Stimulated activated naive CD8-positive, alpha-beta T cell treated with anti-CD3 and anti-CD28 coated beads, Interleukin-15, amount 100 ng/mL, for 72 hours (primary cell): ENCODE measurements around the gene CACYBP.

ENCODE experiments used
- ATAC-seq: fragments of 150-1000 bp; cut with Tn5 transposase; 2 replicates; pipeline ENCODE4 v1.10.0; 2021; ENCODE audit warnings: mild to moderate bottlenecking, moderate library complexity
- DNase-seq, 2 donors: peaks; one replicate each; pipeline ENCODE4 v3.0.0; 2021 to 2022
- H3K27ac Mint-ChIP-seq, 2 donors: one replicate each; pipeline ENCODE4 v1.8.0; 2022; ENCODE audit warnings: mild to moderate bottlenecking in 2 of 2, mixed read lengths in 2 of 2, moderate library complexity in 2 of 2
- H3K27me3 Mint-ChIP-seq: one replicate; pipeline ENCODE4 v1.8.0; 2022; ENCODE audit warnings: mixed read lengths
- H3K4me1 Mint-ChIP-seq: one replicate; pipeline ENCODE4 v1.8.0; 2022; ENCODE audit warnings: mild to moderate bottlenecking, mixed read lengths
- H3K4me3 Mint-ChIP-seq, 2 donors: one replicate each; pipeline ENCODE4 v1.8.0; 2022; ENCODE audit warnings: mild to moderate bottlenecking in 2 of 2, mixed read lengths in 2 of 2, moderate library complexity in 1 of 2
- H3K9me3 Mint-ChIP-seq, 2 donors: one replicate each; pipeline ENCODE4 v1.8.0; 2022; ENCODE audit warnings: mixed read lengths in 2 of 2

CACYBP gene

DNA sequence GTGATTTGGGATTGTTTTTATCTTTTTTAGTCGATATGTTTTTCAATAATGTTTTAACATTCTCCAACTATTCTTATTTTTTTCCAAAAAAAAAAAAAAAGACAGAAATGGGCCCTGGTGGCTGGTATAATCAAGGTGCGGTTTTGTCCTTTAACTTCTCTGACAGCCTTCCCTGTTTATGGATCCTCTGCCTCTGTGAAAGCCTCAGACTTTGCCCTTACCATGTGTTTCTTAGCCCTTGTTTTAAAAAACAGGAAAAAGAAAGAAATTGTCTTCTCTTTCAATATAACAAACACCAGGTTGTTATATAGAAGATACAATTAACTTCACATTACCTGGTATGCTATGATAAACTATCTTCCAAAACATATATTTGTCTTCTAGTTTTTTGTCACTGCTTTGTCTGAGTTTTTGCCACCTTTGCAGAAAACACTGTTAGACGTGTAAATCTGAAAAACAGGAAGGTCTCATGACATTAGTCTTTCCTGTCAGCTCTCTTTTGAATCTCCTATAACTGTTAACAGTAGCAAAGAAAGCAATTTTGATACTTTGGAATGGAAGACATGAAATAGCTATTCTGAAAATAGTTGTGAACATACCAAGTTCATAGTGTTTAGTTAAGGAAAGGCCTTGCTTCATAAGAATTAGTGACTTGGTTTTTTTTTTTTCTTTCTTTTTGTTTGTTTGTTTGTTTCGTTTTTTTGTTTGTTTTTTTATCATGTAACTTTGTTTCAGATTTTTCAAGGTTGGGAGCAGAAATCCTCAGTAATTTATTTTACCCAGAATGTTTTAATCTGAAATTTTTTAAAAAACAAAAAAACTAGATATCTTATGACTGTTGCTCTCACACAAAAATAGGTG lies 31.7 kb upstream of the CACYBP start:
- DNase-seq (no peak), ATAC-seq (no peak)
- H3K9me3 Mint-ChIP-seq: no peaks in the 10 kb centered on the region
- peak overlapping the region; percentile 63 to 66 for H3K4me3 Mint-ChIP-seq
- peaks cover 81% of the 10 kb centered on the region for H3K4me1 Mint-ChIP-seq
- H3K27ac Mint-ChIP-seq: peak overlapping the region; percentile 58 to 93
- no peaks in the 10 kb centered on the region for H3K27me3 Mint-ChIP-seq

DNA sequence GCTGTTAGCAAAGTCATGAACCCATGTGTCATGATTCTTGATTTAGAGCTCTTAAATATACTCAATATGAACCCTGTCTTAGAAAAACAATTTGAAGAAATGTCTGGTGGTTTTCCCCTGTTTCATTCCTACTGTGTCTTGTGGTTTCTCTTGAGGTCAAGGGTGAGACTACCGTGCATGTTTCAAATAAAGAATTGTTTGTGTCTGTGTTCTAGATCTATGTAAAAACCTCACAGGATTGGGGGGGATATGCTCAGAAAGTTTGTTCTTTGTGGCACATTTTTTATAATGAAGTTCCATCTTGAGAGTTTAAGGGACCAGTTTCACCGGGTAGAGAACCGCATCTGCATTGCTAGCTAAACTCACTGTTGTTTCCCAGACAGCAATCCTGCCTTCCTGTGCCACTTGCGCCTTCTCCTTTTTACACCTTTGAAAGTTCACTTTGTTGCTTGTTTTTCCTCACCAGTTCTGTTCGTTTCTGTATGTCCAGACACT lies 30.9 kb upstream of the CACYBP start:
- Mint-ChIP-seq H3K9me3 (no peaks in the 10 kb centered on the region), H3K27ac (peak overlapping the region; percentile 58 to 93), H3K4me3 (peak overlapping the region; percentile 63 to 66), H3K27me3 (no peaks in the 10 kb centered on the region), H3K4me1 (peaks cover 76% of the 10 kb centered on the region)
- ATAC-seq (peak; percentile 81), DNase-seq (peak; percentile 34 to 45)

GRCh38 chr1:174969977-174970376 lies 29.8 kb upstream of the CACYBP start:
- Mint-ChIP-seq H3K4me1 (peaks cover 70% of the 10 kb centered on the region), H3K4me3 (peak overlapping the region; percentile 37 to 63), H3K27ac (peak overlapping the region in 1 of 2 donors; percentile 42), H3K27me3 (no peaks in the 10 kb centered on the region), H3K9me3 (no peaks in the 10 kb centered on the region)
- DNase-seq (peak; percentile 36 to 63), ATAC-seq (peak; percentile 84)

DNA sequence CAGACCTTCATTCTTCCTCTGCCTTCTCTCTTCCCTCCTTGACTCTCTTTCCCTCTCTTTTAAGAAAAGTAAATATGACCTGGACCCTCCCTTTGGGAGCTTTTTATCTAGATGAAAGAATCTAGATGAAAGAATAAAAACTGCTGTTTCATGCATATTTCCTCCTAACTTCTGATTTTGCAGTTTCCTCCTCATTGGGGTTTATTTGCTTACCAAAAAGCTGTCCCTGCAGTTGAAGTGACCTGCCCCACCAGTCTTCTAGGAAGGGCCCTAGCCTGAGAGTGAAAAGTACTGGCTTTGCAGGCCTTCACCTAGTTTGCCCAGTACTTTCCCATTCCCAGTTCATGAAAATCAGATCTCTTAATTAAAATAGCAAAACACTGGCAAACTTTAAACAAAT lies 28.3 kb upstream of the CACYBP start:
- Mint-ChIP-seq H3K4me3 (peak overlapping the region; percentile 20 to 25), H3K9me3 (no peaks in the 10 kb centered on the region), H3K27me3 (no peaks in the 10 kb centered on the region), H3K4me1 (peaks cover 70% of the 10 kb centered on the region), H3K27ac (peak overlapping the region in 1 of 2 donors; percentile 31)
- no peak for DNase-seq
- no peak for ATAC-seq

DNA sequence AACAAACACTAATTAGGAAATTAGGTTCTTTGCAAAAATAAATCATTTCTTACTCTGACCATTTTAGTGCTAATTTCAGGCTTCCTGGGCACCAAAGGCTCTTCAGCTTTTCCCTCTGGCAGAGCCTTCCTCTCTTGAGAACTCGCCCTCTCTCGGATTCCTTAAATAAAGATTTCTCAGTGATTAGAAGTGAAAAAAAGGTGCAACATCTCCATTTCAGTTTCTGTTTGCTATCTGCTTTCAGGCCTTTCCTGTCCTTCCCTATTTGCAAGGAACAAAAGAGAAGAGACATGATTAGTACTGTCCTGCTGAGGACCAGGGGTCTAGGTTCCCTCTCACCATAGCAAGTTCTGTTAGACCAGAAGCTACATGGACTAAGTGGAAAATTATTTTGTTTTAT lies 27.8 kb upstream of the CACYBP start:
- Mint-ChIP-seq H3K4me1 (peaks cover 70% of the 10 kb centered on the region), H3K4me3 (peak overlapping the region in 1 of 2 donors; percentile 20), H3K27ac (no peak overlapping the region), H3K9me3 (no peaks in the 10 kb centered on the region), H3K27me3 (no peaks in the 10 kb centered on the region)
- ATAC-seq (no peak), DNase-seq (no peak)

DNA sequence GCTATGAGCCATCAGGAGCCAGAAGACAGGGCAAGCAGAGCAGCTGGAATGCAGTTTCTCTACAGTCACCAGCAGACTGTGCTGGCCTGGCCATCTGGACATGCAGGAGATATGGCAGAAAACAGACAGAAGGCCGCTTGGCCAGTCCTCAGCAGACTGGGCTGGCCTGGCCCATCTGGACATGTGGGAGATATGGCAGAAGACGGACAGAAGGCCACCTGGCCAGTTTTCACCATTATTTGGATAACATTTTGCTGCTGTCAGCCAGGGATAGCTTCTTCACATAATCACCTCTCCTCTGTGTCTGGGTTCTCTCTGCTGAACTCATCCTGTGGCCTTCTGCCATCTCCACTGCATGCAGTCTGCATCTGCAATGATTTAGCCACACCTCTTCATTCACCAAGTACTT lies 25.0 kb upstream of the CACYBP start:
- no peak overlapping the region for H3K27ac Mint-ChIP-seq

GRCh38 chr1:174975764-174976163 lies 24.0 kb upstream of the CACYBP start:
- Mint-ChIP-seq H3K27me3 (no peaks in the 10 kb centered on the region), H3K4me3 (no peak overlapping the region), H3K9me3 (no peaks in the 10 kb centered on the region), H3K4me1 (peaks cover 57% of the 10 kb centered on the region), H3K27ac (no peak overlapping the region)
- no peak for DNase-seq
- no peak for ATAC-seq

More for the DNA sequence above, 25.0 kb upstream of the CACYBP start:
- DNase-seq (no peak), ATAC-seq (no peak)
- Mint-ChIP-seq H3K27me3 (no peaks in the 10 kb centered on the region), H3K4me3 (no peak overlapping the region), H3K9me3 (no peaks in the 10 kb centered on the region), H3K4me1 (peaks cover 59% of the 10 kb centered on the region)

- peak; percentile 77 for ATAC-seq
- no peak overlapping the region for H3K27ac Mint-ChIP-seq
Measured at GRCh38 chr1:174976436-174977108, 23.2 kb upstream of the CACYBP start.

DNA sequence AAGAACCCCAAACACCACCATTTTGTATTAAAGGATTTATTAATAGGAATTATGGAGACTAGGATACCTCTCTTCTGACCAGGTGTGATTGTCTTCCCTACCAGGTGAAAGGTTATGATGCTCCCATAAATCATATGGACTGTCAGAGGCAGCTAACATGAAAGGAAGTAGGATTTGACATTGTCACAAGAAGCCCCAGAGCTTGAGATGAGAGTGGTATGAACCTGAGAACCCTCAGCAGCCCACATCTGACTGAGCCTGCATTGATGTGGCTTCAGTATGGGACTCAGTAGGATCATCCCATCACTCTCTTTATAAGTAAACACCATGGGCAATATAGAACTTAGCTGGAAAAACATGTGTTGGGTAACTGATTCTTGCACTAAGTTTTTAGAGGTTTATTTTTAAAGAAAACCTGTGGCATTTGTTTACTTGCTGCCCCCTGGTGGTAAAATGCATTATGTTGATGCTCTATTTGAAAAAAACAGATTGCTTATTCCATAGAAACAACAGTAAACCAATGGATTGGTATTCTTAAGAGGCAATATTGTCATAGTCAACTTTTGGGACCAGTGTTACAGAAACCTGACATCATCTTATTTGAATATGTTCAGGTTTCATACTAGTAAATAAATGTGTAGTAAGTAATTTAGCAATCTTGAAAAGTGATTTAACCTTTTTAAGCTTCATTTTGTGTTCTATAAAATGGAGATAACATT lies 16.6 kb upstream of the CACYBP start:
- DNase-seq (no peak), ATAC-seq (no peak)
- no peaks in the 10 kb centered on the region for H3K9me3 Mint-ChIP-seq
- H3K4me3 Mint-ChIP-seq: no peak overlapping the region
- H3K4me1 Mint-ChIP-seq: peaks cover 15% of the 10 kb centered on the region
- H3K27me3 Mint-ChIP-seq: no peaks in the 10 kb centered on the region
- H3K27ac Mint-ChIP-seq: no peak overlapping the region

More at GRCh38 chr1:174976436-174977108, 23.2 kb upstream of the CACYBP start:
- no peaks in the 10 kb centered on the region for H3K27me3 Mint-ChIP-seq
- H3K4me1 Mint-ChIP-seq: peaks cover 53% of the 10 kb centered on the region
- DNase-seq: no peak
- H3K9me3 Mint-ChIP-seq: no peaks in the 10 kb centered on the region
- H3K4me3 Mint-ChIP-seq: no peak overlapping the region

DNA sequence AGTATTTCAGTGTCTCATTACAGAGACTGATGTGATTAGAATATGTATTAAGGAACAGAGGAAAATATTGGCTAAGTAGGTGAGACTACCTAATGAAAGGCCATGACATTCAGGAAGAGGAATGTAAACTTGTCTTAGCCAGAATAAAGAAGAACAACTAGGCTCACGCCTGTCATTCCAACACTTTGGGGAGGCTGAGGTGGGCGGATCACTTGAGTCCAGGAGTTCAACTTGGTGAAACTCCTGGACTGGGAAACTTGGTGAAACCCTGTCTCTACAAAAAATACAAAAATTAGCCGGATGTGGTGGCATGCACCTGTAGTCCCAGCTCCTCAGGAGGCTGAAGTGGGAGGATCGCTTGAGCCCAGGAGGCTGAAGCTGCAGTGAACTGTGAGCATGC lies 14.8 kb upstream of the CACYBP start:
- no peak for ATAC-seq
- DNase-seq: no peak
- Mint-ChIP-seq H3K27ac (no peak overlapping the region), H3K4me3 (no peak overlapping the region), H3K27me3 (no peaks in the 10 kb centered on the region), H3K4me1 (peaks cover 29% of the 10 kb centered on the region), H3K9me3 (no peaks in the 10 kb centered on the region)

DNA sequence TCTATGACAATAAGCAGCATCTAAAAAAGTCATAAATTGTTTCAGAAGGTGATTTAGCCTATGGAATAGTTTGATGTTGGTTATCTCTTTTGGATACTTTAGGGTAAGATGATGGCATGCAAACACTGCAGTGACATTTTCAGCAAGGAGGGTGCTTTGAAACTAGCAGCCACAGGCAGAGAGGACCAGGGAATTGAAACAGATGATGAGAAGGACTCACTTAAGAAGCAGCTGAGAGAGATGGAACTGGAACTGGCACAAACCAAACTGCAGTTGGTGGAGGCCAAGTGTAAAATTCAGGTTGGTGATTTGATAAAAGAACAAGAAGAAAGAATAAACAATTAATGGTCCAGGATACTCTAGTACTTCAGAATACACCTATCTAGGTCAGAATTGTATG lies 11.2 kb upstream of the CACYBP start:
- Mint-ChIP-seq H3K4me3 (peak overlapping the region; percentile 13 to 14), H3K4me1 (peaks cover 18% of the 10 kb centered on the region), H3K27me3 (no peaks in the 10 kb centered on the region), H3K9me3 (no peaks in the 10 kb centered on the region), H3K27ac (no peak overlapping the region)
- no peak for ATAC-seq
- DNase-seq: no peak

DNA sequence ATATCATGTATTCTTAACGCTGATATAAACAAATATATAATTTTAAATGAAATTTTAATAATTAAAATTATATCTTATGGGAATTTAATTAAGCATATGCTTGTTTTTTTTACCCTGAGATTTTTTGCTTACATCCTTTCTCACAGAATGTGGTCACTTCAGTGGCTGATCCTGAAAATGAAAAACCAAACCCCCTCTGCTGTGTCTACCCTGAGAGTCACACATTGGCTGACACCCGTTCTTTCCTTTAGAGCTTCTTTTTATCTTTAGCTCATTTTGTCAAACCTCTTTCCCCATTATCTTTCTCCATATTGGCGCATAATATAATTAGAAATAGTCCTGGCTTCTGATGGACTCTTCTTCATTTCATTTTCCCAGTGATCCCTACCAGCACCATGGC lies 10.8 kb upstream of the CACYBP start:
- ATAC-seq (peak; percentile 83), DNase-seq (no peak)
- peak overlapping the region in 1 of 2 donors; percentile 67 for H3K27ac Mint-ChIP-seq
- peaks cover 18% of the 10 kb centered on the region for H3K4me1 Mint-ChIP-seq
- no peaks in the 10 kb centered on the region for H3K9me3 Mint-ChIP-seq
- no peaks in the 10 kb centered on the region for H3K27me3 Mint-ChIP-seq
- H3K4me3 Mint-ChIP-seq: peak overlapping the region; percentile 46 to 50

DNA sequence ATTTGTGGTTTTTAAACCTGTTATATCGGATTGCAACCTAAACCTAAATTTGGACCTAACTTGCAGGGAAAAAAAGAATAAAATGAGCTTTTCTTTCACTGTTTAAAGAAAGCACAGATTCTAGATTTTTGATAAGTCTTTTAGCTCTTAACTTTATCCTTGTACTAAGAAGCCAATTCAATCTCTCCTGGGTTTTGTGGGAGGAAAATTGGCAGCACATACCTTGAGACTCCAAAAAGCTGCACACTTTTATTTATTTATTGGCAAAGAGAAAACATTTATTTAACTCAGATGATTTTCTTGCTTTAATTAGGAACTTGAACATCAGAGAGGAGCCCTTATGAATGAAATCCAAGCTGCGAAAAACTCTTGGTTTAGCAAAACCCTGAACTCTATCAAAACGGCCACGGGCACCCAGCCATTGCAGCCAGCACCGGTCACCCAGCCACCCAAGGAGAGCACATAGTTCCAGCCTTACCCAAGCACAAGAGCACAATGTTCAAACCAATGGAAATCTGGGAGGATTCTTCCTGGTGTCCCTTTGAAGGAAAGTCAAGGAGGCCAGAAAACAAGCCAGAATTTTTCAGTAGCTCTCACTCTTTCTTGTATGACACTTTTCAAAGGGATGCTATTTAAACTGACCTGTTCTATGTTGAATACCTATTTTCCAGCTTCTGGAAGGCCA lies 10.1 kb upstream of the CACYBP start:
- DNase-seq: no peak
- peak overlapping the region; percentile 54 to 74 for H3K4me3 Mint-ChIP-seq
- H3K9me3 Mint-ChIP-seq: no peaks in the 10 kb centered on the region
- no peaks in the 10 kb centered on the region for H3K27me3 Mint-ChIP-seq
- H3K27ac Mint-ChIP-seq: peak overlapping the region in 1 of 2 donors; percentile 61
- peaks cover 18% of the 10 kb centered on the region for H3K4me1 Mint-ChIP-seq
- no peak for ATAC-seq

DNA sequence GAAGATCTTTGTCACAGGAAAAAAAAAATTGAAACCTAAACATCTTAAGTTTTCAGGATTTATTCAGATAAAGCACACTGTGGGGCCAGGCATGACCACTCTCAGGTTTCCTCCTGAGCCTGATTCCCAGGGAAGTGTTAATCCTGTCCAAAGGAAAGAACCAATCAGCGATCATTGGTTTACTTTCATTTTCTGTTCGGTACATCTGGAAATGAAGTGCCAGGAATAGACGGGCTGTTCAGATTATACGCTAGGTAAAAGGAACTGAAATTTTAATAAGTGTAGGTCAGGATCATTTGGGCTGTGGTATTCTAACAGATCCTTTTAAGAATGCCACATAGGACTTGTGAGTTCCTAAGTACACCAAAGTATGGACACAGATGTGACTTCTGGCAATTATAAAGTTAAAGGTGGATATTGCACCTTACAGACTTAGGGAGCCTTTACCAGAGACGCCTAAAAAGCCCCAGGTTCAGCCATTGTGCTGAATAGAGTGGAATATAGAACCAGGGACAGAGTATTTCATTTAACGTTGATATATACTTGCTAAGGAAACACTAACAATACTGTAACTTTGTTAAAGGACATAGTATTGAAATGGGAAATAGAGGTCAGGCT lies 9.3 kb upstream of the CACYBP start:
- Mint-ChIP-seq H3K4me1 (peaks cover 18% of the 10 kb centered on the region), H3K4me3 (peak overlapping the region; percentile 62 to 74), H3K27ac (peak overlapping the region; percentile 86 to 87), H3K27me3 (no peaks in the 10 kb centered on the region), H3K9me3 (no peaks in the 10 kb centered on the region)
- DNase-seq (no peak), ATAC-seq (no peak)

DNA sequence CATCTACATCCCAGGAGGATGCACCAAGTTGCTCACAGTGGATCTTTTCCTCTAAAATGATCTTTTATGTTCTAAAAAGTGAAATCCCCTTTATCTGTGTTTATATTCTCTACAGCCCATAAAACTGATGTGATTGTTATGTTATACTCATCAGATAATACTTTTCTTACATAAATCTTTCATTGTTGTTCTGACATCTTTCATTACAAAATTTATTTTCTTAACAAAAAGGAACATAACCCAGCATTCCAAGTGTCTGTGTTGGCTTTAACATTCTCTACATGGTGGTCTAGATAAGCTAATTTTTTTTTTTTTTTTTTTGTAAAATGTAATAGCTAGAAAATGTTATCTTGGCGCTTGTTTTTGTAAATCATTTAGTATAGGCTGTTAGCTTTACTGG lies 8.3 kb upstream of the CACYBP start:
- H3K4me1 Mint-ChIP-seq: peaks cover 18% of the 10 kb centered on the region
- ATAC-seq (no peak), DNase-seq (no peak)
- H3K27ac Mint-ChIP-seq: no peak overlapping the region
- H3K27me3 Mint-ChIP-seq: no peaks in the 10 kb centered on the region
- no peaks in the 10 kb centered on the region for H3K9me3 Mint-ChIP-seq
- no peak overlapping the region for H3K4me3 Mint-ChIP-seq
